Measurements from ENCODE around the gene HPCAL1.
A peak's percentile ranks its signal among the peaks of the same experiment; 100 is the strongest.

The HPCAL1 gene

DNA sequence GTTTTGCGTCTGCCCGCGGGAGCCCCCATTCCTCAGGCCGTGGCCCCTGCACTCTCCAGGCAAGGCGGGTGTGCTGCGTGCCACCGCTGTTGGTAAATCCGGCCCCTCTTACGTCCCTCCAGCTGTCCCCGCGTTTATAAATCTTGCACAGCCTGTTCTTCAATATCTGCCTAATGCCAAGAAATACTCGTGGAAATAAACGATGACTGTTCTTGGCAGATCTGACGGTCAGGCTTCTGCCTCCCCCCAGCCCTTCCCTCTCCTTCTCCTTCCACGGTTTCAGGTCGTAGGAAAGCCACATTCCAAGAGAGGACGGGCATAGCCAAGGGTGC is 124.9 kb downstream of the HPCAL1 start:
- Histone ChIP-seq H3K9ac (ENCODE audit: low read depth, low read length) (no peak overlapping the region), H3K4me3 (ENCODE audit: low read depth, low read length) (no peak overlapping the region), H3K9me3 (ENCODE audit: control insufficient read depth, insufficient read depth, low read length) (no peaks in the 10 kb centered on the region), H3K27me3 (ENCODE audit: control insufficient read depth, insufficient read depth, low read length) (peaks cover 11% of the 10 kb centered on the region), H3K36me3 (ENCODE audit: control insufficient read depth, insufficient read depth, low read length) (no peaks in the 10 kb centered on the region), H3K4me1 (ENCODE audit: control insufficient read depth, insufficient read depth, low read length) (no peaks in the 10 kb centered on the region), H3K27ac (ENCODE audit: low read depth, low read length) (no peak overlapping the region)

DNA sequence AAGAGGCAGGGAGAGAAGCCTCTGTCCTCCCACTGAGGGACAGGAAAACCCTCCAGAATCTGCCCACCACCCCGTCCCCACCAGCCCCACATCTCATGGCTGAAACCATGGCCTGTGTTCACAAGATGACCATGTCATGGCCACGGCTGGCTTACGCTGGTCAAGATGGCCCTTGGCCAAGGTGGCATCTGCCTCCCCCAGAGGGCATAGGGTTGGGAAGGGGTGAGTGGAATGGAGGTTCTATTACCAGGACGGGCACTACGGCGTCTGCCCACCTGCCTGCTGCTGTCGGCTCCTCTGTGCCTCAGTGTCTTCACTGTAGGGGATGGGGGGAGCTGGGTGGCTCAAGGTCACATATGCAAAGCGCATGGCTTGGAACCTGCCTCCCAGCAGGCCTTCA is 125.7 kb downstream of the HPCAL1 start:
- Histone ChIP-seq H3K36me3 (ENCODE audit: control insufficient read depth, insufficient read depth, low read length) (no peaks in the 10 kb centered on the region), H3K9me3 (ENCODE audit: control insufficient read depth, insufficient read depth, low read length) (no peaks in the 10 kb centered on the region), H3K4me3 (ENCODE audit: low read depth, low read length) (no peak overlapping the region), H3K9ac (ENCODE audit: low read depth, low read length) (no peak overlapping the region), H3K4me1 (ENCODE audit: control insufficient read depth, insufficient read depth, low read length) (no peaks in the 10 kb centered on the region), H3K27me3 (ENCODE audit: control insufficient read depth, insufficient read depth, low read length) (peaks cover 11% of the 10 kb centered on the region), H3K27ac (ENCODE audit: low read depth, low read length) (no peak overlapping the region)

DNA sequence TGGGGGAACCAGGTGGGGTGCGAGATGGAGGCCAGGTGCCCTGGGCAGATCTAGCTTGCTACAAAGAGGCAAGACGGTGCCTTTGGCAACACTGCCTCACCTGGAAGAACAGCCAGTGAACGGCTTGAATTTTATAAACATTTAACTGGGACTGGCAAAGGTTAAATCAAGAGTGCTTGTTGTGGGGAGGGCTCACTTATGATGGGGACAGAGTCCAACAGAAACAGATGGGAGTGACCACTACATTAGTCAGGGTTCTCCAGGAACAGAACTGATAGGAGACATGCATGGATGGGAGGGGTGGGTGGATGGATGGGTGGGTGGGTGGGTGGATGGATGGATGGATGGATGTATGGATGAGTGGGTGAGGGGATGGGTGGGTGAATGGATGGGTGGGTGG is 126.2 kb downstream of the HPCAL1 start:
- Histone ChIP-seq H3K4me1 (ENCODE audit: control insufficient read depth, insufficient read depth, low read length) (no peaks in the 10 kb centered on the region), H3K9me3 (ENCODE audit: control insufficient read depth, insufficient read depth, low read length) (no peaks in the 10 kb centered on the region), H3K36me3 (ENCODE audit: control insufficient read depth, insufficient read depth, low read length) (no peaks in the 10 kb centered on the region), H3K4me3 (ENCODE audit: low read depth, low read length) (no peak overlapping the region), H3K27me3 (ENCODE audit: control insufficient read depth, insufficient read depth, low read length) (peaks cover 11% of the 10 kb centered on the region), H3K9ac (ENCODE audit: low read depth, low read length) (no peak overlapping the region), H3K27ac (ENCODE audit: low read depth, low read length) (no peak overlapping the region)

DNA sequence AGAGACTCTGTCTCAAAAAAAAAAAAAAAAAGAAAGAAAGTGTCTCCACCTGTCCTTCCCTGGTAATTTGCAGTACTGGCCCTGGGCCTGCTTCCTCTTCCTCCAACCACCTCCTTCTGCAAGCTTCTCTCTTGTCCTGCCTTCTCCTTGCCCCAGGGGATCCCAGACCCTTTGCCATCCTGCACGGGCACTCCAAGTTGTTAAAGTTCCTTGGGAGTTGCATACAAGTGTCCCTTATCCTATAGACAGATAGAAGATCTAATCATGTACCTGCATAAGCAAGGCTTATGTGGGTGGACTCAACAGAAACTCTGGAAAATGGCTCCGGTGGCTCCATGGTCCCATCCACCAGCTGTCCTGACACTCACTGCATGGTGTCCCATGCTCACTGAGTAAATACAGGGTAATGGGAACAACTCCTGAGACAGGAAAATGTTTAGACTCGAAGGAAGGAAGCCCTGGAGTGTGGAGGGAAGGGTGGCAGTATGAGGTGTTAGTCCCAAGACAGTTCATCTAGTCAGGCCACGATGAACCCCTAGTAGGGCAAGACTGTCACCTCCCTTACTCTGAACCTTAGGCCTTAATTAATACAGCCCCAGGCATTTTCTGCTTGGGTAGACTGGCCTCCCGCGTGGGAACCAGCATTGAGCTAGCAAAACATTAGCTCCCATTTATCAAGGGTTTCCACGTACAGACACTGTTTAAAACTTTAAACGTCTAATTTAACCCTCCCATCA is 128.3 kb downstream of the HPCAL1 start:
- no peak overlapping the region for H3K27ac ChIP-seq (ENCODE audit: low read depth, low read length)

DNA sequence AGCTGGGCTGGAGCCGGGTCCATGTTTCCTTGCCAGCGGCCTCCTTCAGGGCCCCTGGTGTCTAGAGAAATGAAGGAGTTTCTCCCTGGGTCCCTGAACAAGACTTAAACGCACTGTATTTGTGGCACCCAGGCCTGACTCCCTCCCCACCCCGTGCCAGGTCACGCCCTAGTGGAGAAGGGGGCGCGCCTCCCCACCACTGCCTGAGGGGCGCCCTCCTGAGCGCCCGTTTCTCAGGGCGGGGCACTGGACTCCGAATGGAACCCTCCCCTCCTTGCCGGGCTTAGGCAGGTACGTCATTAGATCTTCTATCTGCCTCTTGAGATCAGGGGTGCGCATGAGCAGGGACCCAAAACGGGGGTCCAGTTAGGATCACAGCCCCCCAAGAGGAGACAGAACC is 129.1 kb downstream of the HPCAL1 start:
- no peak overlapping the region for H3K27ac ChIP-seq (ENCODE audit: low read depth, low read length)
- no peaks in the 10 kb centered on the region for H3K36me3 ChIP-seq (ENCODE audit: control insufficient read depth, insufficient read depth, low read length)
- peaks cover 11% of the 10 kb centered on the region for H3K27me3 ChIP-seq (ENCODE audit: control insufficient read depth, insufficient read depth, low read length)
- H3K4me1 ChIP-seq (ENCODE audit: control insufficient read depth, insufficient read depth, low read length), result no peaks in the 10 kb centered on the region
- no peak overlapping the region for H3K9ac ChIP-seq (ENCODE audit: low read depth, low read length)
- peak overlapping the region; percentile 64 for H3K4me3 ChIP-seq (ENCODE audit: low read depth, low read length)
- H3K9me3 ChIP-seq (ENCODE audit: control insufficient read depth, insufficient read depth, low read length), result no peaks in the 10 kb centered on the region

More for the DNA sequence above, 128.3 kb downstream of the HPCAL1 start:
- H3K27me3 ChIP-seq (ENCODE audit: control insufficient read depth, insufficient read depth, low read length), result peaks cover 11% of the 10 kb centered on the region
- H3K9me3 ChIP-seq (ENCODE audit: control insufficient read depth, insufficient read depth, low read length), result no peaks in the 10 kb centered on the region
- H3K36me3 ChIP-seq (ENCODE audit: control insufficient read depth, insufficient read depth, low read length), result no peaks in the 10 kb centered on the region
- no peaks in the 10 kb centered on the region for H3K4me1 ChIP-seq (ENCODE audit: control insufficient read depth, insufficient read depth, low read length)
- no peak overlapping the region for H3K4me3 ChIP-seq (ENCODE audit: low read depth, low read length)
- H3K9ac ChIP-seq (ENCODE audit: low read depth, low read length), result no peak overlapping the region

DNA sequence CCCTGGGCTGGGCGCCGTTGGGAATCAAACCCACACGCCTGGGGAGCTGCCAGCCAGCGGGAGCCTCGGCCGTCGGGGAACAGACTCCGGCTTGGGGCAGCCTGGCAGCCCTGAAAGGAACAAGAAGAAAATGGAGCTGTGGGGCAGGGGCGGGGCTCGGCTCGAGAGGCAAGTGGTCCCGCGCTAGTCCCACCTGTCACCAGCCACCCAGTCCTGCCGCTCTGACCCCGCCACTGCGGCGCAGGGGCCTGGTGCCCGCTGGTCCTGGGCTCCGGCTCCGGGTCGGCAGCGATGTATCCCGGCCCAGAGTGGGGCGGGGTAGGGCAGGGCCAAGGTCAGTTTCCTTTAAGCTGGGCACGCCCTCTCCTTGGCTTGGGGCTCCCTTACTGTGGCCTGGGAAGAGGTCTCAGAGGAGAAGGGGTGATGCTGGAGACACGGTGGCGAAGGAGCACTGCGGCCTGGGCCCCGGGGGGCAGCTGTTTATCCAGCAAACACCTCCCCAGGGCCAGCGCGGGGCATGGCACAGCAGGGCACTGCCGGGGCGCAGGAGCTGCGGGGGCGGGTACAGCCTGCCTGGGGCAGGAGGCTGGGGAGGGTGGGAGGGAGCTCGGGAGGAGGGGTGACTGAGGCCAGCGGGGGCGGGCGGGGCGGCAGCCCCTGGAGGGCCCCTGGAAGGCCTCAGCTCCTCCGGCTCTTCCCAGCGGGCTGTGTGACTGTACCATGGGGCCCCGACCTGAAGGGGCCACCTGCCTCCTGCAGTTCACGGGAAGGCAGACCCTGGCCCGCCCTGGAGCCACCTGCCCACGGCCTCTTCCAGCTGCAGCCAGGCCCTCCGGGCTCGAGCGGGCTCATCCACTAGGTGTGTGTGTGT is 129.8 kb downstream of the HPCAL1 start:
- Histone ChIP-seq H3K27ac (ENCODE audit: low read depth, low read length) (no peak overlapping the region), H3K9ac (ENCODE audit: low read depth, low read length) (no peak overlapping the region), H3K36me3 (ENCODE audit: control insufficient read depth, insufficient read depth, low read length) (no peaks in the 10 kb centered on the region), H3K4me1 (ENCODE audit: control insufficient read depth, insufficient read depth, low read length) (no peaks in the 10 kb centered on the region), H3K9me3 (ENCODE audit: control insufficient read depth, insufficient read depth, low read length) (no peaks in the 10 kb centered on the region), H3K4me3 (ENCODE audit: low read depth, low read length) (peak overlapping the region; percentile 64), H3K27me3 (ENCODE audit: control insufficient read depth, insufficient read depth, low read length) (peaks cover 11% of the 10 kb centered on the region)

DNA sequence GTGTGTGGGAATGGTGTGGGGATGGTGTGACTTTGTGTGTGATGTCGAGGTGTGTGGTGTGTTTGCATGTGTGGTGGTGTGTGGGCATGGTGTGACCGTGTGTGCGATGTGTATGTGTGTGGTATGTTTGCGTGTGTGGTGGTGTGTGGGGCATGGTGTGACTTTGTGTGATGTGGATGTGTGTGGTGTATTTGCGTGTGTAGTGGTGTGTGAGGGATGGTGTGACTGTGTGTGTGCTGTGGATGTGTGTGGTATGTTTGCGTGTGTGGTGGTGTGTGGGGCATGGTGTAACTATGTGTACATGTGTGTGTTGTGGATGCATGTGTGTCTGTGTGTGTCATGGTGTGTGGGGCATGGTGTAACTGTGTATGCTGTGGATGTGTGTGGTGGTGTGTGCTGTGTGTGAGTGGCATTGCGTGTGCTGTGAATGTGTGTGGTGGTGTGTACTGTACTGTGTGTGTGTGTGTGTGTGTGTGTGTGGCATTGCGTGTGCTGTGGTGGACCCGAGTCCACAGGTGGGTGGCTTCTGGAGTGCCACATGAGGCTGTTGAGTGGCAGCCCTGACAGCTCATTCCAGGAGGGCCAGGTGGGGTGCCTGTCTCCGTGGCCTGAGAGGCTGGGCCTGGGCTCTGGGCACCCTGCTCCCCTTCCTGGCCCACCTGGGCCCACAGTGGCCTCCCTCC is 130.7 kb downstream of the HPCAL1 start:
- Histone ChIP-seq H3K27me3 (ENCODE audit: control insufficient read depth, insufficient read depth, low read length) (peaks cover 11% of the 10 kb centered on the region), H3K4me1 (ENCODE audit: control insufficient read depth, insufficient read depth, low read length) (no peaks in the 10 kb centered on the region), H3K4me3 (ENCODE audit: low read depth, low read length) (no peak overlapping the region), H3K9me3 (ENCODE audit: control insufficient read depth, insufficient read depth, low read length) (no peaks in the 10 kb centered on the region), H3K36me3 (ENCODE audit: control insufficient read depth, insufficient read depth, low read length) (no peaks in the 10 kb centered on the region), H3K27ac (ENCODE audit: low read depth, low read length) (no peak overlapping the region), H3K9ac (ENCODE audit: low read depth, low read length) (no peak overlapping the region)

DNA sequence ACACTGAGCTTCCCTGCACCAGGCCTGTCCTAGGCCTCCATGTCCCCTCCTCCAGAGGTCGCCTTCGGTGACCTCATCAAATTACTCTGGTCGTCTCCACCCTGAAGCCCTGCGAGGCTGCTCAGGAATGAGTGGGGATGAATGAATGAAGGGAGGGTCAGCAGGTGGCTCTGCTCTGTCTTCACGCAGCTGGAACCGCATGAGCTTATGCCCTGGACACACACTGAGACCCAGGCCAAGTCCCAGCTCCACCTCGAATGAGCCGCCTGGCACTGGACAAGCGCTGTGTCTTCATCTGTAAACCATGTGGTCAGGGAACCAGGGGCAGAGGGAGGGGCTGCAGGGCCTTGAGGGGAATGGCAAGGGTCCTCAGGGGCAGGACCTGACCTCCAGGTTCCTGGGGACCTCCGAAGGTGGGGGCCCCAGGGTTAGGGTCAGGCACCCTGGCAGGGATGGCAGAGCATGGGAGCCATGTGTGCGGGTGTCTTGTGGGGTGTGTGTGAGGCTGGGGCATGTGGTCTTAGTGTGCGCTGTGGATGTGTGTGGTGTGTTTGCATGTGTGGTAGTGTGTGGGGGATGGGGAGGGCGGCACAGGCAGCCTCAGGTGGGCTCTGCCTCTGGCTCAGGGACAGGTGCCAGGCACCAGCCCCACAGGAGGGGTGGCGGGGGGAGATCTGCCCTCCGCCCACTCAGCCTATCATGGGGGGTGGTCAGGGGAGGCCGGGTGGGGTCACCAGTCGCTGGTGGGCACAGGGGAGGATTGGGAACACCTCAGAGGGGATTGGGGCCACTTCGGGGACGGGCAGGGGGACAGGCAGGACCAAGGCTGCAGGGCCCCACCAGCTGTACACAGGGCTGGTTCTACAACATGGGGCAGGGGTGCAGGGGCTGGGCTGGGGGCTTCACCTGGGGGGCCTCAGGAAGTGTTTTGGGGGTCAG is 131.5 kb downstream of the HPCAL1 start:
- Histone ChIP-seq H3K4me1 (ENCODE audit: control insufficient read depth, insufficient read depth, low read length) (no peaks in the 10 kb centered on the region), H3K36me3 (ENCODE audit: control insufficient read depth, insufficient read depth, low read length) (0 out of 2 replicates have a peak, but pooled peaks cover under 1% of the 10 kb centered on the region), H3K27ac (ENCODE audit: low read depth, low read length) (no peak overlapping the region), H3K27me3 (ENCODE audit: control insufficient read depth, insufficient read depth, low read length) (peaks cover 11% of the 10 kb centered on the region), H3K4me3 (ENCODE audit: low read depth, low read length) (no peak overlapping the region), H3K9ac (ENCODE audit: low read depth, low read length) (no peak overlapping the region), H3K9me3 (ENCODE audit: control insufficient read depth, insufficient read depth, low read length) (no peaks in the 10 kb centered on the region)

DNA sequence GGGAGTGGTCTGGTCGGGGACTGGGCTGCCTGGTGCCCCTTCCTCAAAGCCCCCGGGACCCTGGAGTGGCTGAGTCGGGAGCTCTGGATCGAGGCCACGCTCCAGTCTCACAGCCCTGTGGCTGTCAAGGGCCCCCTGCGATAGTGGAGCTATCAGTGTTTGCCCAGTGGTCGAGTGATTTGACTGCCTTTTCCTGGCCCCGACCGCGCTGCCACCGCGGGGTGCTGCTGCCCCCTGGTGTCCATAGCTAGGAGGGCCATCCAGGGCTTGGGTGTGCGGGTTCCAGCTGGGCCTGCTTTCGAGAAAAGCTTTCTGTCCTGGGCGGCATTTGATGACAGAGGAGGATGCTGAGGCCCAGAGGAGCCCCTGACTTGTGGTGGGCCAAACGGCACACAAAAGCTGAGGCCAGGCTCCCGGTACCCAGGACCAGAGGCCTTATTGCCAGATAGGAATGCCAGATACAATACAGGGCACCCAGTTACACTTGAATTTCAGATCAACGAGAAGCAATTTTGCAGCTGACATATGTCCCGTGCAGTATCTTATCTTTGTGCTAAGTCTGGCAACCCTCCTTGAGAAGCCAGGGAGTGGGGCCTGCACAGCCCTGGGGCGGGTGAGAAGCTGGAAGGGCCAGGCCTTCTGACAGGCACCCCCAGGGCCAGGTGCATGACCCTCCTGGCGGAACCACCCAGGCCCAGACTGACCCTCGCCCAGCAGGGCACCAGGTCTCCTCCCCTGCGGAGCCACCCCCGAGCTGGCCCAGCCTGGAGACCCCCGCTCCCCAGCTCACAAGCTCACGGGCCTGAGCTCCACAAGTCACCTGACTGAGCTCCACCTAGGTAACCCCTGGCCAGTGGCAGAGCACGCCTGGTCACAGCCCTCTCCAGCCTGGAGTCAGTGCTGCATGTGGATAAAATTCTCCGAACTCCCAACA is 132.4 kb downstream of the HPCAL1 start:
- Histone ChIP-seq H3K4me1 (ENCODE audit: control insufficient read depth, insufficient read depth, low read length) (no peaks in the 10 kb centered on the region), H3K4me3 (ENCODE audit: low read depth, low read length) (no peak overlapping the region), H3K9me3 (ENCODE audit: control insufficient read depth, insufficient read depth, low read length) (no peaks in the 10 kb centered on the region), H3K27ac (ENCODE audit: low read depth, low read length) (peak overlapping the region; percentile 0), H3K27me3 (ENCODE audit: control insufficient read depth, insufficient read depth, low read length) (peaks cover 11% of the 10 kb centered on the region), H3K36me3 (ENCODE audit: control insufficient read depth, insufficient read depth, low read length) (peaks cover 10% of the 10 kb centered on the region), H3K9ac (ENCODE audit: low read depth, low read length) (no peak overlapping the region)
